Hippocampal formation (tissue), 2 donors: Measurements from ENCODE around the gene EHMT1.
A peak's percentile ranks its signal among the peaks of the same experiment; 100 is the strongest.
"Not testable (repeated sequence)": the region's sequence is repeated elsewhere in the genome, so short reads cannot be mapped to it uniquely, and the experiment has no call there.

Experiments
- DNase-seq, 2 donors: peaks; one replicate each; lab custom pipeline; 2025; lab: John Stamatoyannopoulos, UW

The EHMT1 gene

GRCh38 chr9:137590469-137591383, 28.1 kb upstream of the EHMT1 start, which contains the start of gene ZMYND19:
Gene ZMYND19 (minus strand): TSS chr9:137590512. CDS start chr9:137590263, 249 bp downstream.
- DNase-seq = peak; percentile 49 to 80

- no peak for DNase-seq
Observed at GRCh38 chr9:137592767-137593166, 26.0 kb upstream of the EHMT1 start.

- no peak for DNase-seq
Observed at GRCh38 chr9:137593176-137593575, 25.6 kb upstream of the EHMT1 start.

GRCh38 chr9:137596577-137596976, 22.2 kb upstream of the EHMT1 start:
- not testable (repeated sequence) for DNase-seq

- no peak for DNase-seq
Observed at GRCh38 chr9:137598943-137599342, 19.9 kb upstream of the EHMT1 start.

- DNase-seq = no peak
Observed at GRCh38 chr9:137602661-137603060, 16.1 kb upstream of the EHMT1 start.

GRCh38 chr9:137603879-137604278, 14.9 kb upstream of the EHMT1 start:
- DNase-seq = no peak

- DNase-seq = no peak
Observed at GRCh38 chr9:137604345-137605086, 14.3 kb upstream of the EHMT1 start.

GRCh38 chr9:137605121-137606004, 13.4 kb upstream of the EHMT1 start, which contains the start of gene ARRDC1:
Gene ARRDC1 (plus strand): TSS chr9:137605686. CDS start chr9:137605718, 32 bp downstream.
- peak; percentile 85 to 96 for DNase-seq

GRCh38 chr9:137606005-137606621, 12.7 kb upstream of the EHMT1 start:
- no peak for DNase-seq

GRCh38 chr9:137606734-137607138, 12.1 kb upstream of the EHMT1 start:
- DNase-seq = no peak

GRCh38 chr9:137607141-137607857, 11.5 kb upstream of the EHMT1 start:
- no peak for DNase-seq

- no peak for DNase-seq
Observed at GRCh38 chr9:137610944-137611343, 7.9 kb upstream of the EHMT1 start.

GRCh38 chr9:137611623-137612609, 6.9 kb upstream of the EHMT1 start:
- DNase-seq = no peak

GRCh38 chr9:137612741-137613142, 6.1 kb upstream of the EHMT1 start:
- DNase-seq = no peak

- DNase-seq = no peak
Observed at GRCh38 chr9:137613259-137613658, 5.5 kb upstream of the EHMT1 start.

- DNase-seq = no peak
Observed at GRCh38 chr9:137613738-137614523, 4.9 kb upstream of the EHMT1 start.

GRCh38 chr9:137614631-137615386, 4.0 kb upstream of the EHMT1 start:
- DNase-seq = no peak
